HEK293 (cell line): Measurements from ENCODE around the gene GPSM1.

ENCODE experiments used
- BCL11B ChIP-seq: fragments of 450-650 bp; formaldehyde crosslinking; IDR thresholded peaks from 2 replicates; pipeline ENCODE4 v1.5.1; 2016; ENCODE audit warnings: low read depth, missing biosample characterization, missing genetic modification characterization
- GLIS1 ChIP-seq: fragments of 450-650 bp; formaldehyde crosslinking; IDR thresholded peaks from 2 replicates; pipeline ENCODE4 v1.5.1; 2016; ENCODE audit warnings: missing biosample characterization, missing genetic modification characterization
- GLIS2 ChIP-seq: fragments of 450-650 bp; formaldehyde crosslinking; IDR thresholded peaks from 2 replicates; pipeline ENCODE4 v1.5.1; 2016; ENCODE audit warnings: missing biosample characterization, missing genetic modification characterization
- HIC1 ChIP-seq: fragments of 450-650 bp; formaldehyde crosslinking; IDR thresholded peaks from 2 replicates; pipeline ENCODE4 v1.5.1; 2016; ENCODE audit warnings: missing biosample characterization, missing genetic modification characterization
- MYNN ChIP-seq: fragments of 450-650 bp; formaldehyde crosslinking; IDR thresholded peaks from 2 replicates; pipeline ENCODE4 v1.5.1; 2016; ENCODE audit warnings: missing biosample characterization, missing genetic modification characterization, borderline replicate concordance
- PATZ1 ChIP-seq: fragments of 450-650 bp; formaldehyde crosslinking; IDR thresholded peaks from 2 replicates; pipeline ENCODE4 v1.5.1; 2016; ENCODE audit warnings: missing biosample characterization, missing genetic modification characterization
- PRDM1 ChIP-seq: fragments of 450-650 bp; formaldehyde crosslinking; IDR thresholded peaks from 2 replicates; pipeline ENCODE4; 2016; ENCODE audit warnings: missing biosample characterization, missing genetic modification characterization
- SCRT1 ChIP-seq: fragments of 450-650 bp; formaldehyde crosslinking; IDR thresholded peaks from 2 replicates; pipeline ENCODE4 v1.5.1; 2016; ENCODE audit warnings: missing biosample characterization, missing genetic modification characterization, borderline replicate concordance
- SETDB1 ChIP-seq: IDR thresholded peaks from one replicate; pipeline ENCODE4 v1.6.1; 2017; ENCODE audit warnings: mild to moderate bottlenecking, low read length, moderate library complexity, mixed read lengths; ENCODE audit not compliant: insufficient read length
- SP3 ChIP-seq: fragments of 450-650 bp; formaldehyde crosslinking; IDR thresholded peaks from 2 replicates; pipeline ENCODE4 v1.5.1; 2016; ENCODE audit warnings: missing biosample characterization, missing genetic modification characterization
- YY1 ChIP-seq: fragments of 450-650 bp; formaldehyde crosslinking; IDR thresholded peaks from 2 replicates; pipeline ENCODE4 v1.5.1; 2018; ENCODE audit warnings: missing biosample characterization, missing genetic modification characterization
- YY2 ChIP-seq: fragments of 450-650 bp; formaldehyde crosslinking; IDR thresholded peaks from 2 replicates; pipeline ENCODE4 v1.5.1; 2016; ENCODE audit warnings: missing biosample characterization, missing genetic modification characterization
- ZBTB8A ChIP-seq: fragments of 450-650 bp; formaldehyde crosslinking; IDR thresholded peaks from 2 replicates; pipeline ENCODE4 v1.5.1; 2016; ENCODE audit warnings: missing biosample characterization, missing genetic modification characterization
- ZFP3 ChIP-seq: fragments of 450-650 bp; formaldehyde crosslinking; IDR thresholded peaks from 2 replicates; pipeline ENCODE4 v1.5.1; 2016; ENCODE audit warnings: low read depth, missing biosample characterization, missing genetic modification characterization
- ZFP69B ChIP-seq: fragments of 450-650 bp; formaldehyde crosslinking; IDR thresholded peaks from 2 replicates; pipeline ENCODE4 v1.5.1; 2016; ENCODE audit warnings: missing biosample characterization, missing genetic modification characterization
- ZIC2 ChIP-seq: fragments of 450-650 bp; formaldehyde crosslinking; IDR thresholded peaks from 2 replicates; pipeline ENCODE4 v1.5.1; 2016; ENCODE audit warnings: missing biosample characterization, missing genetic modification characterization
- ZNF174 ChIP-seq: fragments of 450-650 bp; formaldehyde crosslinking; IDR thresholded peaks from 2 replicates; pipeline ENCODE4 v1.5.0; 2017; ENCODE audit warnings: missing biosample characterization, mild to moderate bottlenecking, missing genetic modification characterization
- ZNF266 ChIP-seq: fragments of 450-650 bp; formaldehyde crosslinking; IDR thresholded peaks from 2 replicates; pipeline ENCODE4 v1.5.1; 2016; ENCODE audit warnings: missing biosample characterization, missing genetic modification characterization, low read depth
- ZNF335 ChIP-seq: fragments of 450-650 bp; formaldehyde crosslinking; conservative IDR thresholded peaks from 2 replicates; pipeline ENCODE4 v1.5.1; 2016; ENCODE audit warnings: missing biosample characterization, missing genetic modification characterization
- ZNF423 ChIP-seq: fragments of 450-650 bp; formaldehyde crosslinking; IDR thresholded peaks from 2 replicates; pipeline ENCODE4 v1.5.1; 2016; ENCODE audit warnings: missing biosample characterization, missing genetic modification characterization
- ZNF449 ChIP-seq: fragments of 450-650 bp; formaldehyde crosslinking; IDR thresholded peaks from 2 replicates; pipeline ENCODE4 v1.5.1; 2017; ENCODE audit warnings: missing biosample characterization, mild to moderate bottlenecking, missing genetic modification characterization, moderate library complexity
- ZNF473 ChIP-seq: fragments of 450-650 bp; formaldehyde crosslinking; IDR thresholded peaks from 2 replicates; pipeline ENCODE4 v1.5.1; 2017; ENCODE audit warnings: missing biosample characterization, missing genetic modification characterization
- ZNF549 ChIP-seq: fragments of 450-650 bp; IDR thresholded peaks from 2 replicates; pipeline ENCODE4 v1.5.1; 2018; ENCODE audit warnings: missing biosample characterization, missing genetic modification characterization, mild to moderate bottlenecking, inconsistent platforms, moderate library complexity
- ZNF580 ChIP-seq: fragments of 450-650 bp; formaldehyde crosslinking; IDR thresholded peaks from 2 replicates; pipeline ENCODE4 v1.5.1; 2016; ENCODE audit warnings: missing biosample characterization, missing genetic modification characterization
- ZNF624 ChIP-seq: fragments of 450-650 bp; formaldehyde crosslinking; IDR thresholded peaks from 2 replicates; pipeline ENCODE4 v1.5.1; 2017; ENCODE audit warnings: missing biosample characterization, missing genetic modification characterization
- ZNF660 ChIP-seq: fragments of 450-650 bp; IDR thresholded peaks from 2 replicates; pipeline ENCODE4 v1.5.1; 2018; ENCODE audit warnings: missing biosample characterization, mild to moderate bottlenecking, missing genetic modification characterization
- ZNF664 ChIP-seq: fragments of 450-650 bp; formaldehyde crosslinking; IDR thresholded peaks from 2 replicates; pipeline ENCODE4 v1.5.1; 2016; ENCODE audit warnings: missing biosample characterization, missing genetic modification characterization
- ZNF670 ChIP-seq: fragments of 450-650 bp; formaldehyde crosslinking; IDR thresholded peaks from 2 replicates; pipeline ENCODE4 v1.5.1; 2016; ENCODE audit warnings: missing biosample characterization, missing genetic modification characterization, low read depth
- ZNF692 ChIP-seq: fragments of 450-650 bp; formaldehyde crosslinking; IDR thresholded peaks from 2 replicates; pipeline ENCODE4 v1.5.1; 2016; ENCODE audit warnings: missing biosample characterization, missing genetic modification characterization
- ZNF701 ChIP-seq: fragments of 450-650 bp; formaldehyde crosslinking; IDR thresholded peaks from 2 replicates; pipeline ENCODE4 v1.5.1; 2016; ENCODE audit warnings: missing biosample characterization, missing genetic modification characterization
- ZNF791 ChIP-seq: fragments of 450-650 bp; formaldehyde crosslinking; IDR thresholded peaks from 2 replicates; pipeline ENCODE4 v1.5.1; 2016; ENCODE audit warnings: missing biosample characterization, missing genetic modification characterization
- ZNF792 ChIP-seq: fragments of 450-650 bp; formaldehyde crosslinking; IDR thresholded peaks from 2 replicates; pipeline ENCODE4 v1.5.1; 2016; ENCODE audit warnings: missing biosample characterization, missing genetic modification characterization
- ZSCAN4 ChIP-seq: fragments of 450-650 bp; formaldehyde crosslinking; IDR thresholded peaks from 2 replicates; pipeline ENCODE4 v1.5.1; 2017; ENCODE audit warnings: missing biosample characterization, missing genetic modification characterization

GPSM1 gene

GRCh38 chr9:136326761-136327303, 507 bp upstream of the GPSM1 start (continued):
- TF ChIP-seq PATZ1 (tag by site-specific recombination) = peak; percentile 65
- no peak for TF ChIP-seq ZNF549 (tag by site-specific recombination)
- TF ChIP-seq ZNF266 (tag by site-specific recombination) = no peak
- no peak for TF ChIP-seq ZNF791 (tag by site-specific recombination)
- TF ChIP-seq ZNF624 = no peak
- TF ChIP-seq ZBTB8A (tag by site-specific recombination) = peak; percentile 56; the same call in 1 of the 2 replicates
- TF ChIP-seq SCRT1 (tag by site-specific recombination) = no peak
- TF ChIP-seq ZSCAN4 = no peak
- TF ChIP-seq ZNF701 (tag by site-specific recombination) = no peak
- TF ChIP-seq ZNF692 (tag by site-specific recombination) = peak; percentile 78
- TF ChIP-seq GLIS1 (tag by site-specific recombination) = peak; percentile 85
- no peak for TF ChIP-seq ZNF664 (tag by site-specific recombination)
- TF ChIP-seq YY1 = no peak
- no peak for TF ChIP-seq ZNF670
- peak; percentile 75 for TF ChIP-seq ZFP69B (tag by site-specific recombination)
- no peak for TF ChIP-seq ZNF449 (tag by site-specific recombination)
- TF ChIP-seq SP3 (tag by site-specific recombination) = peak; percentile 36; the same call in 1 of the 2 replicates
- TF ChIP-seq ZNF660 (tag by site-specific recombination) = no peak
- TF ChIP-seq SETDB1 = no peak
- TF ChIP-seq ZNF580 (tag by site-specific recombination) = no peak
- no peak for TF ChIP-seq ZNF473 (tag by site-specific recombination)
- peak; percentile 10; the same call in 1 of the 2 replicates for TF ChIP-seq YY2 (tag by site-specific recombination)
- TF ChIP-seq ZFP3 (tag by site-specific recombination) = no peak
- TF ChIP-seq PRDM1 = no peak
- no peak for TF ChIP-seq ZNF792 (tag by site-specific recombination)
- no peak for TF ChIP-seq HIC1 (tag by site-specific recombination)
- peak; percentile 86 for TF ChIP-seq GLIS2 (tag by site-specific recombination)
- no peak for TF ChIP-seq BCL11B
- TF ChIP-seq ZNF423 (tag by site-specific recombination) = peak; percentile 68
- TF ChIP-seq MYNN (tag by site-specific recombination) = no peak
- no peak for TF ChIP-seq ZNF174 (tag by site-specific recombination)
- TF ChIP-seq ZIC2 = peak; percentile 69
- TF ChIP-seq ZNF335 (tag by site-specific recombination) = peak; percentile 54
